ENCODE results near the gene KLC4.
"Not testable (repeated sequence)": the region's sequence is repeated elsewhere in the genome, so short reads cannot be mapped to it uniquely, and the experiment has no call there.

Gene KLC4

GRCh38 chr6:43077981-43078511, 18.6 kb downstream of the KLC4 start:
- no peak for TF ChIP-seq CTCF (IDR thresholded peaks at IDR 0.05; ENCODE audit: control insufficient read depth, extremely low read depth, insufficient read depth)
- DNase-seq (ENCODE audit: low read depth): no peak
- no peak overlapping the region for H3K4me3 ChIP-seq (ENCODE audit: low read depth, low read length)

GRCh38 chr6:43078691-43079090, 19.3 kb downstream of the KLC4 start:
- no peak overlapping the region for H3K4me3 ChIP-seq (ENCODE audit: low read depth, low read length)
- no peak for DNase-seq (ENCODE audit: low read depth)
- TF ChIP-seq CTCF (IDR thresholded peaks at IDR 0.05; ENCODE audit: control insufficient read depth, extremely low read depth, insufficient read depth): no peak

GRCh38 chr6:43081043-43081442, 21.6 kb downstream of the KLC4 start:
- no peak for TF ChIP-seq CTCF (IDR thresholded peaks at IDR 0.05; ENCODE audit: control insufficient read depth, extremely low read depth, insufficient read depth)
- DNase-seq (ENCODE audit: low read depth): no peak
- no peak overlapping the region for H3K4me3 ChIP-seq (ENCODE audit: low read depth, low read length)

GRCh38 chr6:43081922-43082321, 22.5 kb downstream of the KLC4 start:
- H3K4me3 ChIP-seq (ENCODE audit: low read depth, low read length); DNase-seq (ENCODE audit: low read depth): not testable (repeated sequence)

- H3K4me3 ChIP-seq (ENCODE audit: low read depth, low read length): no peak overlapping the region
- no peak for TF ChIP-seq CTCF (IDR thresholded peaks at IDR 0.05; ENCODE audit: control insufficient read depth, extremely low read depth, insufficient read depth)
- no peak for DNase-seq (ENCODE audit: low read depth)
These were observed 23.6 kb downstream of the KLC4 start for GRCh38 chr6:43082806-43083655.

GRCh38 chr6:43086022-43086658, 26.7 kb downstream of the KLC4 start:
- no peak overlapping the region for H3K4me3 ChIP-seq (ENCODE audit: low read depth, low read length)
- no peak for DNase-seq (ENCODE audit: low read depth)
- TF ChIP-seq CTCF (IDR thresholded peaks at IDR 0.05; ENCODE audit: control insufficient read depth, extremely low read depth, insufficient read depth): no peak

GRCh38 chr6:43088654-43089056, 29.2 kb downstream of the KLC4 start:
- TF ChIP-seq CTCF (IDR thresholded peaks at IDR 0.05; ENCODE audit: control insufficient read depth, extremely low read depth, insufficient read depth): no peak
- H3K4me3 ChIP-seq (ENCODE audit: low read depth, low read length): no peak overlapping the region
- no peak for DNase-seq (ENCODE audit: low read depth)

All from LNCaP clone FGC (cell line).